HG02623 (cell line): ENCODE results near the gene DUSP16.
"Not testable (repeated sequence)": the region's sequence is repeated elsewhere in the genome, so short reads cannot be mapped to it uniquely, and the experiment has no call there.

ENCODE experiments used
- ATAC-seq: cut with Tn5 transposase; IDR thresholded peaks from one replicate; pipeline ENCODE4 v1.9.1; 2021; ENCODE audit warnings: moderate library complexity; ENCODE audit not compliant: unreplicated experiment

Gene DUSP16

GRCh38 chr12:12583510-12584178, 21.0 kb upstream of the DUSP16 start:
- no peak for ATAC-seq

- ATAC-seq, result peak; percentile 87
Observed at GRCh38 chr12:12582895-12583303, 20.2 kb upstream of the DUSP16 start.

DNA sequence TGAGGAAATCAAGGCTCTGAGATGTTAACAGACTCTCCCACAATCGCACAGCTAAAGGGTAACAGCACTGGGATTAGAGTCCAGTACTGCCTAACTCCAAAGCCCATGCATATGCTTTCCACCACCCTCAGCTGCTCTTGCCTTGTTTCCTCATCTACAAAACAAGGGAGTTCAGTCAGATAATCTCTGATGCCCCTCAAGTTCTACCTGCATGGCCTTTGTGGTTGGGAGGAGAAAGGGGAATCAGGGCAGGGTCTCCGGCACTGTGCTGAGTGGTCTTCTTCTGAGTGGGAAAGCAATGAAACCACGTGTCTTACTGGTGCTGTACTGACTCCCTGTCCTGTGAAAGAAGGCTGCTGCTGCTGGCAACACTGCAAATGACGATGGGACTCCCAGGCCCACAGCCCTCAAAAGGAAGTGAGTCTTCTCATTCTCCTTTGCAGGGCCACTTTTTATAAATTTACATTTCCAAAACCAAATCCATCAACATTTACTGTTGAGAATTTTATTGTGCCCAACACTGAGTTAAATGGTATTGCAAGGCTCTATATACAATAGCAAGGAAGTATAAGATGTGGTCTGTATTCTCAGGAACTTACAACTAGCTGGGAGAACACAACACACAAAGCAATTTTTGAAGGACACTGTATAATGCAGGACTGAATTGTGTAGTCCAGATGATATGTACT, 19.7 kb upstream of the DUSP16 start:
- ATAC-seq, result peak; percentile 37

DNA sequence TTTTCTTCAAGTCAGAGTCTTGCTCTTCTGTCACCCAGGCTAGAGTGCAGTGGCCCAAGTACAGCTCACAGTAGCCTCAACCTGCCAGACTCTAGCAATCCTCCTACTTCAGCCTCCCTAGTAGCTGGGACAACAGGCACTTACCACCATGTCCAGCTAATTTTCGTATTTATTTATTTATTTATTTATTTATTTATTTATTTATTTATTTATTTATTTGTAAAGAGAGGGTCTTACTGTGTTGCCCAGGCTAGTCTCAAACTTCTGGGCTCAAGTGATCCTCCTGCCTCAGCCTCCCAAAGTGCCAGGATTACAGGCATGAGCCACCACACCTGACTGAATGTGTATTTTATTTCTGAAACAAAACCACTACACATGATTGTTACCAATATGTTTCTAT, 18.1 kb upstream of the DUSP16 start:
- not testable (repeated sequence) for ATAC-seq

DNA sequence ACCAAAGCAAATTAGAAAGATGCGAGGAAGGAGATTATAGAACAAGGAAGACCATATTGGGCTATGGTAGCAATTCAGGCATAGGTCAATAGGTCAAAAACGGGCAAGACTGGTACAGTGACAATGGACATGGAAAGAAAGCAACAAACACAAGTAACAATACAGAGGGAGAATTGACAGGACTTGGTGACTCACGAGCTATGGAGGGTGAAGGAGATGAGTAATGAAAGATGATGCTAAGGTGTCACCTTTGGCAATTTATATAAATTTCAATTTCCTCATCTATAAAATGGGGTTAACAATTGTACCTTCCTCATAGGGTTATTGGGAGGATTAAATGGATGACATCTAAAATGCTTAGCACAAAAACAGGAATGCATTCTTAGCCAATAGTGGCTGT, 15.1 kb upstream of the DUSP16 start:
- no peak for ATAC-seq

- no peak for ATAC-seq
Observed at GRCh38 chr12:12572659-12573058, 10.0 kb upstream of the DUSP16 start.

- ATAC-seq, result not testable (repeated sequence)
Observed at GRCh38 chr12:12565971-12566370, 3.3 kb upstream of the DUSP16 start.

DNA sequence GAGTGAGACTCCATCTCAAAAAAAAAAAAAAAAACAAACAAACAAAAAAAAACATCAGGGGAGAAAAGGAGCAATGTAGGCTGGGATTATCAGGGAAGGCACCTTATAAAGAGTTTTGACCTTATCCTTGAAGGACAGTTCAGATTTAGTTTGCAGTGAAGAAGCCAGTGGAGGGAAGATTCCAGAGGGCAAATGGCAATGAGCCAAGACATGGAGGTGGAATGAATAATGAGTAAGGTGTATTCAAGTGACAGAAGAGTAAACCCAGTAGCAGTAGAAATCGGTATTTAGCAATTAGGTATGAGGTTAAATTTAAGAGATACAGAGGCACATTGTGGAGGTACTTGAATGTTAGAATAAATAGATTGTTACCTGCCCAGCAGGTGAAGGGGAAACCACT, 2.2 kb upstream of the DUSP16 start:
- no peak for ATAC-seq

DNA sequence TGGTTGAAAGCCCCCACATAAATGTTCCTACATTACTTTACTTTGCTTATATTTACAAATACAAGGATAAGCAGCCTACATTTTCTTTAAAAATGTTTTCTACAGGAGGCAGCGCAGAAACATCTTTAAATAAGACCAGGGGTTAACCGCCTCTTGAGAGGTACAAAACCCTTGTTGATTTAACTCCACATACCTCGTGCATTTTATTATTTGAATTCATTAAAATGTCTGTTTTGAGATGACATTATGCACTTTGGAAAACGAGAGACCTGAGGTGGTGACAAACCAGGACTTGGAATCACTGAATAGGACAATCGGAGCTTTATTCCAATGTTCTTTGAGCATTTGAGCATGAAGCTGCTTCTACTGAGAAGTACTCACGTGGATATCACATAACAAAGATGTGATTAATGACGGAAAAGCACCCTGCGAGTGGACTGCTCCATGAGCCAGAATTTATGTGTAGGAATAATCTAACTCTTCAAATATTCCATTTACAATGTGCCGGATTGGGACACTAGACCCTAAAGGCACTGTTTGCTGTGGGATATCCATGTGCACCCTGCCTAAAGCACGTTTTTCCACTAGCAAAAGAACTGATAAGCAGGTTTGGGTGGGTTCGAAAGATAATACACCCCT, 746 bp upstream of the DUSP16 start:
- ATAC-seq, result no peak

GRCh38 chr12:12562016-12562483, 613 bp downstream of the DUSP16 start:
- ATAC-seq, result no peak

GRCh38 chr12:12561371-12562015, 1.2 kb downstream of the DUSP16 start:
- ATAC-seq, result no peak

GRCh38 chr12:12560587-12561370, 1.9 kb downstream of the DUSP16 start:
- no peak for ATAC-seq

DNA sequence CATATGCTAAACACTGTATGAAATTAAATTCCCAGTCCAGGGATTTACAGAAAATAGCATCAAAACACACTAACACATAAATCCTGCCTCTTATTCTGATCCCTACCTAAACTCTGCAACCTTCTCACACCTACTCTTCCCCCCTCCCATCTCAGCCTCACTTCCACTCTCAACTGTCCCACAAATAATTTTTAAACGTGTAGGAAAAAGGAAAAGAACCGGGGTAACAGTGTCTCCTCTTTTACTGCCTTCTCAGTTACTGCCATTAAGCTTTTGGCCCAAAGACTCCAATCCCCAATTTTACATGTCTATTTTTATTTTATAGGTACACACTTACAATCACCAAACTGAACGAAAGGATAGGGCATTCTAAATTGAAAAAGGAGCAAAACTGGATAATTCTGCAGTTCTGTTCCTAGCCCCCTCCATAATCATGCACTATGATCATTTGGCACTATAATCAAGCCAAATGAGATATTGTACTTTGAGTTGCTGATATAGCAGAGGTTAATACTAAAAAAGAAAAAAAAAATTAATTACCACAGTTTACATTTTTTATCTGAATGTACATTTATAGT, 2.9 kb downstream of the DUSP16 start:
- no peak for ATAC-seq

DNA sequence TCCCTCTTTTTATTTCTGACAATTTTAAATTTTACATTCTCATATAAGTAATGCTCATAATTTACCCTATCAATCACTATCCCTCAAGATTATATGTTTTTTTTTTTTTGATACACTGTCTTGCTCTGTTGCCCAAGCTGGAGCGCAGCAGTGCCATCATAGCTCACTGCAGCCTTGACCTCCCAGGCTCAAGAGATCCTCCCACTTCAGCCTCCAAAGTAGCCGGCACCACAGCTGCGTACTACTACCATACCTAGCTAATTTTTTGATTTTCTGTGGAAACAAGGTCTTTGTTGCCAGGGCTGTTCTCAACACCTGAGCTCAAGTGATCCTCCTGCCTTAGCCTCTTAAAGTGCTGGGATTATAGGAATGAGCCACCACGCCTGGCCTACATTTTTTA, 4.4 kb downstream of the DUSP16 start:
- no peak for ATAC-seq

- ATAC-seq, result no peak
Observed at GRCh38 chr12:12557733-12558132, 4.9 kb downstream of the DUSP16 start.

- ATAC-seq, result no peak
Observed at GRCh38 chr12:12555656-12556055, 7.0 kb downstream of the DUSP16 start.

- ATAC-seq, result no peak
Observed at GRCh38 chr12:12553208-12553785, 9.4 kb downstream of the DUSP16 start.

DNA sequence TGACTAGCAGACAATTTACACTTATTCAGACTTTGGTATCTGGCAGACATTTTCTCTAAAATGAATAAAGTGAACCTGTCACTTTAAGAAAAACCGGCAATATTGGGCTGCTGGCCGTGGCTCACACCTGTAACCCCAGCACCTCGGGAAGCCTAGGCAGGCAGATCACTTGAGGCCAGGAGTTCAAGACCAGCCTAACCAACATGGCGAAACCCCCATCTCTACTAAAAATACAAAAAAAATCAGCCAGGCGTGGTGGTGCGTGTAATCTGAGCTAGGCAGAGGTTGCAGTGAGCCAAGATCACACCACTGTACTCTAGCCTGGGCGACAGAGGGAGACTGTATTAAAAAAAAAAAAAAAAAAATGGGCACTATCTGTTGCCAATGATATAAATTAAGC, 11.5 kb downstream of the DUSP16 start:
- ATAC-seq, result no peak

GRCh38 chr12:12550277-12550676, 12.4 kb downstream of the DUSP16 start:
- no peak for ATAC-seq

DNA sequence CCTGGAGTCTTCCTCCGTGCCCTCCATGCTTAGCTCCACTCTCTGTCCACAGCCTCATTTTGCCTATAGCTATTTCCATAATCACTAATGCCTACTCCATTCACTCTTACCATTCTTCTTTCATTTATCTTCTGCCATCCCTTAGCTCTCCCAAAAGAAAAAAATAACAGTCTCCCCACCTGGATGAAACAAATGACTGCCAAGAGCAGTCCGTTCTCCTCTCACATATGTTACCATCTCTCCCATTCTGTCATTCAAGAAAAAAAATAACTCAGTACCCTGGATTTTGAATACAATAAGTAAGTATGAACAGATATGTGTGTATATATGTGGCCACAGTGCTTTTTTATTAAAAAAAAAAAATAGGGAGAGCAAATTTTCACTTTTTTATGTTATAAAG, 13.2 kb downstream of the DUSP16 start:
- no peak for ATAC-seq
